Activated T-cell treated with anti-CD3 and anti-CD28 coated beads, Interleukin-2, amount 50 U/mL, for 24 hours (primary cell): Measurements from ENCODE around the gene ARID5A.

Source experiments
- DNase-seq: peaks from one replicate; pipeline ENCODE4 v3.0.0-alpha.2; 2020
- H3K27ac Mint-ChIP-seq: 2 replicates; pipeline ENCODE4 v1.8.0; 2020; ENCODE audit warnings: mild to moderate bottlenecking, mixed read lengths
- H3K27me3 Mint-ChIP-seq: 2 replicates; pipeline ENCODE4 v1.8.0; 2020; ENCODE audit warnings: mixed read lengths
- H3K36me3 Mint-ChIP-seq: 2 replicates; pipeline ENCODE4 v1.8.0; 2020; ENCODE audit warnings: low read depth, mixed read lengths
- H3K4me1 Mint-ChIP-seq: 2 replicates; pipeline ENCODE4 v1.8.0; 2020; ENCODE audit warnings: low read depth, mixed read lengths
- H3K4me3 Mint-ChIP-seq: 2 replicates; pipeline ENCODE4 v1.8.0; 2020; ENCODE audit warnings: mild to moderate bottlenecking, moderate library complexity, mixed read lengths
- H3K9me3 Mint-ChIP-seq: 2 replicates; pipeline ENCODE4 v1.8.0; 2020; ENCODE audit warnings: mixed read lengths

Gene ARID5A

DNA sequence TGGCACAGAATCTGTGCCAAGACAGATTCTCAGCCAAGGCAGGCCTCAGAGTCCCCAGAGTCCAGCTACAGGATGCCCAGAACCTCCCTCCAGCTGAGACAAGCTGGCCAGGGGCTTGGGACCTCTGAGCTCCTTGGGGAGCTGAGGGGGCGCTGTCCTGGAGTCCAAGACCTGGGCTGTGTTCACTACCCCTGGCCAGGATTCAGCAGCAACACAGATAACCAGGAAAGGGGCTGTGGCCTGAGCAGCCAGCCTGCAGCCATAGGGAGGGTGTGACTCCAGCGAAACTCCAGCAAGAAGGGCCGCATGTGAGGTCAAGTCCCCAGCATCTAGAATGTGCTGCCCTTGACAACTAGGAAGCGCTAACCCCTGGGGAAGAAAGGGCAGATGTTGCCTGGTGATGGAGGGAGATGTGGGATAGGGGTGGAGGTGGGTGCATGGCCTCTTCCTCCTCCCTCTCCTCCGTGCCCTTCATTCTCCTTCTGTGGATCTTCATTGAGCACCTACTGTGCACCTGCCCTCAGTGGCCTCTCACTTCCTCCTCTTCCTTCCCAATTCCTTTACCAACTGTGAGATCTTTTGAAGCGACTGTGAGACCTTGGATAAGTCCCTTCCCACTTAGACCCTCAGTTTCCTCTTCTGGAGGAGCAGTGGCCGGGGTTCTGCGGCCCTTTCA lies 7.7 kb upstream of the ARID5A start:
- no peaks in the 10 kb centered on the region for H3K27me3 Mint-ChIP-seq
- H3K36me3 Mint-ChIP-seq, result no peaks in the 10 kb centered on the region
- peak overlapping the region; percentile 97 for H3K27ac Mint-ChIP-seq
- peaks cover 96% of the 10 kb centered on the region for H3K4me1 Mint-ChIP-seq
- H3K9me3 Mint-ChIP-seq, result no peaks in the 10 kb centered on the region
- DNase-seq, result no peak
- peak overlapping the region; percentile 78 for H3K4me3 Mint-ChIP-seq

DNA sequence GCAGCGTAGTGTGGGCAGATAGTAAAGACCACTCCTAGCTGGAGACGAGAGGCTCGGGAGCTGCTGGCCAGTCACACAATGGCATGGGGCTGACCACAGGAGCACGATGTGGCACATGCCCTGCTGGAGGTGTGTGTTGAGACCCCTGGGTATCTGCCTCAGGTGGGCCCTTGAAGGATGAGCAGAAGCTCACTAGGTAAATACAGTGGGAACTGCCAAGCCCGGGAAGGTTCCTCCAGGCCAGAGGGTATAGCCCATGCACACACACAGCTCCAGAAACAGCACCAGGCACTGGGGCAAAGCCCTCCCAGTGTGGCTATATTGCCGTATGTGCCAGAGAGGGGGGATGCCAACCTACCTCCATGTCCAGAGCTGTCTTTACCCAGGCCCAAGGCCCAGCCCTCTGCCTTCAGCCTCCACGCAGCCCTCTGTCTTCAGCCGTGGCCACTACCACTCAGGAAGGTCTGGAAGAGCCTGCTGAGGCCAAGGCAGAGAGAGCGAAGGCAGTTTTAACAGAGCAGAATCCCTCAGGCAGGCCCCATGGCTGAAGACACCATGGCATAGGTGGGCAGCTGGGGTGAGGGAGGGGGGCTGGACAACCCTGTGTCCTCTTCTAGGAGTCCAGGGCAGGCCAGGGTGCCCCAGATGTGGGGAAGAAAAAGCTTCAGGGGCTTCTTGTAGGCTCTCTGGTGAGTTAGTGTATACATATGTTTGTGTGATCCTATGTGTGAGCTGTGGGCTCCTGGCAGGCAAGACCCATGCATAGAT lies 7.0 kb upstream of the ARID5A start:
- H3K36me3 Mint-ChIP-seq, result no peaks in the 10 kb centered on the region
- H3K9me3 Mint-ChIP-seq, result no peaks in the 10 kb centered on the region
- peak overlapping the region; percentile 78 for H3K4me3 Mint-ChIP-seq
- H3K4me1 Mint-ChIP-seq, result peaks cover 96% of the 10 kb centered on the region
- peak overlapping the region; percentile 97 for H3K27ac Mint-ChIP-seq
- H3K27me3 Mint-ChIP-seq, result no peaks in the 10 kb centered on the region
- no peak for DNase-seq

DNA sequence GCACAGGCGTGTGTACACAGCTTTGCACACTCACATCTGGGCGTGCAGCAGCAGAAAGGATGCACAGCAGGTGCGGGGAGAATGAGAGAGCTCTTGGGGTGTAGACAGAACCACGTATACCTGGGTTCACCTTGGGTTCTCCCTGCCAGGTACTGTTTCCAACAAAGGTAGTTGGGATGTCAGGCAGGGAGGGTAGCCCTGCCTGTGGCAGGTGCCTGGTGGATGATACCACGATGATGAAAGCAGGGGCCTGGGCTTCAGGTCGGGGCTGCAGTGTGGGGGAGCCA lies 6.5 kb upstream of the ARID5A start:
- no peak for DNase-seq
- peaks cover 91% of the 10 kb centered on the region for H3K4me1 Mint-ChIP-seq
- peak overlapping the region; percentile 61 for H3K4me3 Mint-ChIP-seq
- H3K9me3 Mint-ChIP-seq, result no peaks in the 10 kb centered on the region
- no peaks in the 10 kb centered on the region for H3K36me3 Mint-ChIP-seq
- H3K27ac Mint-ChIP-seq, result peak overlapping the region; percentile 97
- H3K27me3 Mint-ChIP-seq, result no peaks in the 10 kb centered on the region

DNA sequence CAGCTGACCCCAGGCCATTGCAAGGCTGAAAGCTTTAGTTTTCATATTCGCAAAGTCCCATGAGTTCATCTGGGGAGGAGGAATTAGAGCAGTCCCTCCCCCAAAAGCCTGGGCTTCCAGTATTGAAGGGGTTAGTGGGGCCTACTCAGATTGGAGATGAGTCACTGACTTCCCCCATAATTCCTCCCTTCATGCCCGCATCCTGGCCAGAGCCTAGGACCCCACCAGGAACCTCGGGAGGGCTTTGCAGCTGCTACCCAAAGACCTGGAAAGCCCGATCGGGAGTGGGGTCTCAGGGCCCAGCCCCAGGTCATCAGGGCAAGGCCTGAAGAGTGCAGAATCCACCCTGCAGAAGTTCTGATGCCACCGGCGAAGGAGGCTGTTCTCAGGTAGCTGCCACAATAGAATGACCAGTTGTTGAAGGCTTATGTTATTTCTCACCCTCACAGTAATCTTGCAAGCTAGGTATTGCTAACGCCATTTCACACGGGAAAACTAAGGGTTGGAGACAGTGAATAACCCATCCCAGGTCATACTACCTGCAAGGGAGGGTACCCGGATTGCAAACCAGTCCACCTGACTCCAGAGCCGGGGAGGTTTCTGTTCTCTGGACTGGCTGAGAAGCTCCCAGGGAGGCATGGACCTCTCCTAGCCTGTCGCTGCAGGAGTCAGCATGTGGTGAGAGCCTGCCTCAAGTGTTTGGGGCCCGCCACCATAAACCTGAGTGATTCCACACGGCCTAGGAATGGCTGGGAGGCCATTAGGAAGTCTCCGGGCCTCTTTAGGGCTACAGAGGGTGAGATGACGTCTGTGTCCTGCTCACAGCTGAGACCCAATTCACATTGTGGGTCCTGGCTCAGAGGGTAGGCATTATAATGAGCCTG lies 5.8 kb upstream of the ARID5A start:
- Mint-ChIP-seq H3K4me1 (peaks cover 91% of the 10 kb centered on the region), H3K36me3 (no peaks in the 10 kb centered on the region), H3K9me3 (no peaks in the 10 kb centered on the region), H3K27ac (peak overlapping the region; percentile 97), H3K4me3 (peak overlapping the region; percentile 61), H3K27me3 (no peaks in the 10 kb centered on the region)
- no peak for DNase-seq

DNA sequence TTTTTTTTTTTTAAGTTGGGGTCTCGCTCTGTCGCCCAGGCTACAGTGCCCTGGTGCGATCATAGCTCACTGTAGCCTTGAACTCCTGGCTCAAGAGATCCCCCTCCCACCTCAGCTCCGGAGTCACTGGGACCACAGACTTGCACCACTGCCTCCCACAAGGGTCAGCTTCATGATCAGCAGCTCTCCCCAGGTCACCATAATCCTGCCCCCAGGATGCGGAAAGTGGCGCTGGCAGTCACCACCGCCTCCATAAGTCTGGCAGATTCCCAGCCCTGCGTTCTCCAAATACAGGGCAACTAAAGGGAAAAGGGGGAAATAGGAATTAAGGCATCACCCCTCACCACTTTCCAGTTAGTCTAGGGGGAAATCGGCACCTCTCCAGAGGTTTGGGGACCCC lies 5.2 kb upstream of the ARID5A start:
- H3K4me1 Mint-ChIP-seq, result peaks cover 91% of the 10 kb centered on the region
- H3K4me3 Mint-ChIP-seq, result peak overlapping the region; percentile 61
- no peaks in the 10 kb centered on the region for H3K9me3 Mint-ChIP-seq

DNA sequence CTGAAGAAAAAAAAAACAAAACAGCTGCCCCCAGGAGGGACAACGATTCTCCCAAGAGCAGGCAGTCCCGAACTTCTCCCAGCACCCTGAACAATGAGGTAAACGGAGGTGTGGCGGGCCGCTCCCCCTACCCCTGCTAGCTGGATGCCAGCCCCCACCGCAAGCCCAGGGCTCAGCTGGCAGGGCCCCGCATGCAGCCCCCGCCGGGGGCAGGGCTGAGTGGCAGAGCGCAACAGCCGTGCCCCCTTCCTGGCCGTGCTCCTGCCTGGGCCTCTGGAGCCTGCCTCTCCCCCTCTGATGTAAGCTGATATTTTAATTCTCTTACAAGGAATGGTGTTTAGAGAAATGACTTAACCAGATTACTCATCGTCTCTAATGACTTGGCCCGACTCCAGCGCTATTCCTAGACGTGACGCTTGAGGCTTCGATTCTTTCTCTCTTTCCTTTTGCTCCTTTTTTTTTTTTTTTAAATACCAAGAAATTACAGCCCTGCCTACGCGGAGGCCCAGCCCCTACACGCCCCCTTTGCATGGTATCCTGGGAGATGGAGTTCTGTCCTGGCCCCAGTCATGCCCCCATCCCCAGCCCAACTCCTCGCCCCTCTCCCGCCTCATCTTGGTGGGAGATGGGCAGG lies 4.6 kb upstream of the ARID5A start:
- peak; percentile 84 for DNase-seq
- peak overlapping the region; percentile 61 for H3K4me3 Mint-ChIP-seq
- H3K9me3 Mint-ChIP-seq, result no peaks in the 10 kb centered on the region
- peaks cover 85% of the 10 kb centered on the region for H3K4me1 Mint-ChIP-seq
- no peaks in the 10 kb centered on the region for H3K27me3 Mint-ChIP-seq
- H3K36me3 Mint-ChIP-seq, result peaks cover under 1% of the 10 kb centered on the region
- peak overlapping the region; percentile 97 for H3K27ac Mint-ChIP-seq

More for the DNA sequence above, 5.2 kb upstream of the ARID5A start:
- no peak for DNase-seq
- Mint-ChIP-seq H3K27me3 (no peaks in the 10 kb centered on the region), H3K27ac (peak overlapping the region; percentile 97), H3K36me3 (no peaks in the 10 kb centered on the region)

DNA sequence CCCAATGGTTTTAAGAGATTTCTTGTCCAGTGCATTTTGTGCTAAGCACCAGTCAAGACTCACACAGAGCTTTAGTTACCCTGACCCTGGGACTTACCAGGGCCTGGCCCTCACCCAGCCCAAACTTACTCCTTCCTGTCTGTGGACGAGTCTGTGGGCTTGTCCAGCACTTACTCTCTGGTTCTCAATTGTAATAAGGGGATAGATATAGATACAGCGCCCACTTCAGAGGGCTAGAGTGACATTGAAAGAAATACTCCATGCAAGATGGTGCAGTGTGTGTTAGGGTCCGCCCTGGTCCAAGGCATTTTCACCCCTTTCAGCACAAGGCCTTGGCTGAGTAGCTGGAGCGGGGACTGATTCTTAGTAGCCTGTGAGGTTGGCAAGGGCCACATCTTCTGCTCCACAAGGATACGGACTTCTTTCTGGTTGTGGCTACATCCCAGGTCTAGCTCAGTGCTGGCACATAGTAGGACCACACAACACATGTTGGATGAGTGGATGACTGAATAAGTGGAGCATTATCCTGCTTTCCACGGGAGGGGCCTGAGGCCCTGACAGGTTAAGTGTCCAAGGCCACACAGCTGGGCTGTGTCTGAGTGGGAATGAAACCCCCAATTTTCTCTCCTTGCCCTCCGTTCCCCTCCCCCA lies 3.8 kb upstream of the ARID5A start:
- Mint-ChIP-seq H3K36me3 (peaks cover 6% of the 10 kb centered on the region), H3K4me1 (peaks cover 81% of the 10 kb centered on the region), H3K27me3 (no peaks in the 10 kb centered on the region), H3K27ac (peak overlapping the region; percentile 97), H3K4me3 (peak overlapping the region; percentile 61), H3K9me3 (no peaks in the 10 kb centered on the region)
- DNase-seq, result no peak

DNA sequence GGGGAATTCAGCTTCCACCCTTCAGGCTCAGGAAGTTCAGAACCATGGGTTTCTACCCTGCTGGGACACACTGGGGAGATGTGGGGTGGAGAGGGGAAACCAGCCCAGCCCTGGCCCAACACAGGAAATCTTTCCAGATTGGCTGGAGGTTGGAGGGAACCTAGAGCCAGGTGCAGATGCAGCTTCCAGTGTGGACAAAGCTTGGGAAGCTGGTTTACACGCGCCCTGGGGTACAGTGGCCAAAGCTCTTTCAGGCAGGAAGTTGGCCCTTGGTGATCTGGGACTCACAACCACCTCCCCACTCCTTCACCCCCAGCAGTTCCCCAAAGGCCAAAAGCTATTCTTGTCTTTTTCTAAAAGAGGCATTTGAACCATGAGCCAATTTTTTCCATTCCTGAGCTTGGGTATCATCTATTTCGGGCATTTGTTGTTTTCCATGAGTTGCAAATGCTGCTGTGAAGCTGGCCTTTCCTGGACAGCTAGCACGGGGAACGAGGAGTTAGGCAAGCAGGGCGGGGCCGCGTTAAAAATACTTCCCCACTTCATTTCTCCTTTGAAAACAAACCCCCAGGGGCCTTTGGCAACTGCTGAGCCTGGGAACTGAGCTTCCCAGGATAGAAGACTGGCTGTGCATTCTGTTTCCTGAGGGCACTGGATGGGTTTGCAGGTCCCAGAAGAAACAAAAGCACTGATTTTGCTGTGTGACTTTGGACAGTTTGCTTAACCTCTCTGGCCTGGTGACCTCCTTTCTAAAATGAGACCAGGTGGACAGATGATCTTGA lies 3.1 kb upstream of the ARID5A start:
- H3K4me3 Mint-ChIP-seq, result no peak overlapping the region
- DNase-seq, result no peak
- H3K27me3 Mint-ChIP-seq, result no peaks in the 10 kb centered on the region
- H3K4me1 Mint-ChIP-seq, result peaks cover 76% of the 10 kb centered on the region
- H3K27ac Mint-ChIP-seq, result no peak overlapping the region
- H3K36me3 Mint-ChIP-seq, result peaks cover 13% of the 10 kb centered on the region
- H3K9me3 Mint-ChIP-seq, result no peaks in the 10 kb centered on the region

DNA sequence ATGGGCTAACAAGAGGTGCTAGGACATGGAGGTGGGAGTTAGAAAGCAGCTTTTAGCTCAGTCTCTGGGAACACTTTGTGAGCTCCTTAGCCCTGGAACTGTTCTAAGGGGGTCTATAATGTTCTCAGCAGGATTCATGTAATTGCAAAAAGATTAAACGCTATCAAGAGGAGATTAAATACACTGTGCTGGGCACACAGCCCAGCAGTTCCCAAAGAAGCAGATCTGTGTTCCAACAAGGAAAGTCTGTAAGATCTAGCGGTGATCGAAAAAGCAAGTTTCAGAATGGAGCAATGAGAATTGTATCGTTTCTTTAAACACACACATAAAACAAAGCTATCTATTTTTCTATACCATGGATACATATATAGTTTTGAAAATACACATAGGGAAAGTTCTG lies 2.4 kb upstream of the ARID5A start:
- Mint-ChIP-seq H3K27me3 (no peaks in the 10 kb centered on the region), H3K4me1 (peaks cover 76% of the 10 kb centered on the region), H3K36me3 (peaks cover 20% of the 10 kb centered on the region), H3K27ac (no peak overlapping the region), H3K9me3 (no peaks in the 10 kb centered on the region), H3K4me3 (no peak overlapping the region)
- DNase-seq, result no peak

DNA sequence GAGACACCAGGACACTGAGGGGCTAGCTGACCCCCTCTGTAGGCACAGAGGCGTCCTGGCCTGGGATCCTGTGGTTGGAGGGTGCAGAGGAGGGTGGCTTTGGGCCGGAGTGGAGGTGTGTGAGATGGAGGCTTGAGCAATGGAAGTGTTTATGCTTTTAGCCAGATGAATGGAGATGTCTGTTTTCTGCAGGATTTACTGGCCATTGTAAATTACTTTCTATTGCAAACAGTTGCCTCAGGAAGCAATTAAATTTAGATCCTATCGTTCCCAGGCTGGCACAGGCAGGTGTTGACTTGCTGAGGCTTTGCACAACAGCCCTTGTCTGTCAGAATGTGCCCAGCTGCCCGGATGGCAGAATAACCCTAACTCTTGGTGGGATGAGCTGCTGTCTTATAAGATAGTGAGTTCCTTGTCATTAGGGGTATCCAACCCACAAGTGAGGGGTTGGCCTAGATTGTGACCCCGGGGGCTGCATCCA lies 1.8 kb upstream of the ARID5A start:
- no peaks in the 10 kb centered on the region for H3K9me3 Mint-ChIP-seq
- H3K36me3 Mint-ChIP-seq, result peaks cover 26% of the 10 kb centered on the region
- no peak overlapping the region for H3K4me3 Mint-ChIP-seq
- no peak overlapping the region for H3K27ac Mint-ChIP-seq
- DNase-seq, result no peak
- no peaks in the 10 kb centered on the region for H3K27me3 Mint-ChIP-seq
- peaks cover 76% of the 10 kb centered on the region for H3K4me1 Mint-ChIP-seq

DNA sequence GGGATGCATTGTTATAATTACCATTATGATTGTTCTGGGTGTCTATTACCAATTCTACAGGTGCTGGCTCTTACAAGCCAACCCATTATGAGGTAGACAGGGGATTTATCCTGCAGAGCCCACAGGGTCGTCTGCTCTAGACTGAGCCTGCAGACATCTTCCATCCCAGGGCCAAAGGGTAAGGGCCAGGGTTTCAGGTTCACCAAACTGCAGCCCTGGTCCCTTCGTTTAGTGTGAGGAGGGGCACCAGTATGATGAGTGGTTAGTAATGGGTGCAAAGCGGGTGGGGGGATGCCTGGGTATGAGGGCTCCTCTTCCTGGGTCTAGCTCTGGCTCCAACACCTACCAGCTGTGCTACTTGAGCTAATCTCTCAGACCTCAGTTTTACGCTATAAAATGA lies 1.2 kb upstream of the ARID5A start:
- DNase-seq, result no peak
- Mint-ChIP-seq H3K27me3 (no peaks in the 10 kb centered on the region), H3K9me3 (no peaks in the 10 kb centered on the region), H3K36me3 (peaks cover 32% of the 10 kb centered on the region), H3K4me1 (peaks cover 76% of the 10 kb centered on the region), H3K4me3 (no peak overlapping the region), H3K27ac (peak overlapping the region; percentile 40)

DNA sequence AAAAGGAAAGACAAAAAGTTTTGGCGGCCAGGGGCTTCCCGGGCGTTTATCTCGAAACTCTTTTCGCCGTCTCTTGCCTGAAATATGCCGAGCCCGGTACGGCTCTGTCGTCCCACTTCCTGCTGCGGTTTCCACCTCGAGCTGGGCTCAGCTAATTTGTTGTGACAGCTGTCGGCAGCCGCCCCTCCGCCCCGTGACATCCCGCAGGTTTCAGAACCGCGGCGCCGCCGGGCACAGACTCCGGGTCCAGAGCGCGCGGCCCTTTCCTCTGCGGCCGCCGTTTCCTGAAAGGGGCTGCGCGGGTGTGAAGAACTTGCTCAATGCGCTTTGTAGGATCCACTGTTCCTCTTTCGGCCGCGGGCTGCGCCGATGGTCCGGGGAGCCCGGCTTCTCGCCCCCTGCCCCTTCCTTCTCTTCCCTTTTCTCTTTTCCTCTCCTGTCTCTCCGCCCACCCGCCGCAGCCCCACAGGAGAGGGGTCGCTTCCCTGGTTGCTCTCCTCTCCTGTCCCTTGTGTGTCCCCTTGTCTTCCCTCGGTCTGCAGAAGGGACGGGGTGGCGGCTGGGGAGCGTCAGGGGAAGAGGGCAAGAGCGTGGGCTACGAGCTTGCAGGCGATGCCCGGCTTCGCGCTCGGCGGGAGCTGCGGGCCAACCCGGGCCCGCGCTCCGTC lies 648 bp downstream of the ARID5A start:
- H3K36me3 Mint-ChIP-seq, result peaks cover 51% of the 10 kb centered on the region
- peak; percentile 87 for DNase-seq
- H3K4me3 Mint-ChIP-seq, result peak overlapping the region; percentile 95
- no peaks in the 10 kb centered on the region for H3K27me3 Mint-ChIP-seq
- H3K9me3 Mint-ChIP-seq, result no peaks in the 10 kb centered on the region
- peaks cover 71% of the 10 kb centered on the region for H3K4me1 Mint-ChIP-seq
- H3K27ac Mint-ChIP-seq, result peak overlapping the region; percentile 97
